ENCODE measurements around the gene MARVELD1.

GRCh38 chr10:97717627-97718026 is 4.1 kb downstream of the MARVELD1 start:
- no peak for TF ChIP-seq POLR2AphosphoS5 (IDR thresholded peaks at IDR 0.05)
- TF ChIP-seq POLR2A (IDR thresholded peaks at IDR 0.05), result no peak

All from prostate gland (tissue), 1 donor.